ENCODE measurements around the gene WEE2.

The WEE2 gene

DNA sequence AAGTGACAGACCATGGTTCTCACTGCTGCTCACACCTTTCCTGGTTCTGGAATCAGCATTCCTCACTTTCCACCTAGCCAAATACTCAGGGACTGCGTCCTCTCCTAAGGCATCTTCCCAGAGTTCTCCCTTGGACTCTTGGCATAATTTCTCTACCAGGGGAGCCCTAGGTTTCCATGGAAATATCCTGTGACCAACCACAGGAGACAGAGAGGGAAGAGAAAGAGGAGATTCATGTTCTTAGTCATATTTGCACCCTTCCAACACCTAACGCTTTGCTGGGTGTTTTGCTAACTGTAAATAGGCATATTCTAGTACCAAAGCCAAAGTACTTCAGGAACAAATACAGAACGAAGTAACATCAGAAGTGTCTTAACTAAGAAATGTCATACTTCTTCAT is 34.8 kb upstream of the WEE2 start:
- no peak for TF ChIP-seq CTCF (IDR thresholded peaks at IDR 0.05; ENCODE audit: poor library complexity, severe bottlenecking)
- Histone ChIP-seq H3K27me3 (ENCODE audit: insufficient read depth, poor library complexity, severe bottlenecking) (no peaks in the 10 kb centered on the region), H3K4me1 (ENCODE audit: insufficient read depth, poor library complexity, severe bottlenecking) (peaks cover 24% of the 10 kb centered on the region), H3K36me3 (ENCODE audit: low read depth) (peaks cover 20% of the 10 kb centered on the region), H3K4me3 (ENCODE audit: severe bottlenecking) (no peak overlapping the region), H3K9me3 (ENCODE audit: severe bottlenecking) (peaks cover 1% of the 10 kb centered on the region), H3K27ac (ENCODE audit: poor library complexity, severe bottlenecking) (peak overlapping the region; percentile 65)
- ATAC-seq (ENCODE audit: low read depth) (no peak), DNase-seq (ENCODE audit: low spot score) (no peak)

- no peak overlapping the region for H3K4me3 ChIP-seq (ENCODE audit: severe bottlenecking)
- no peak for TF ChIP-seq CTCF (IDR thresholded peaks at IDR 0.05; ENCODE audit: poor library complexity, severe bottlenecking)
- peaks cover 20% of the 10 kb centered on the region for H3K36me3 ChIP-seq (ENCODE audit: low read depth)
- peaks cover 1% of the 10 kb centered on the region for H3K9me3 ChIP-seq (ENCODE audit: severe bottlenecking)
- no peaks in the 10 kb centered on the region for H3K27me3 ChIP-seq (ENCODE audit: insufficient read depth, poor library complexity, severe bottlenecking)
- ATAC-seq (ENCODE audit: low read depth), result peak; percentile 94
- peaks cover 24% of the 10 kb centered on the region for H3K4me1 ChIP-seq (ENCODE audit: insufficient read depth, poor library complexity, severe bottlenecking)
- no peak for DNase-seq (ENCODE audit: low spot score)
- peak overlapping the region; percentile 65 for H3K27ac ChIP-seq (ENCODE audit: poor library complexity, severe bottlenecking)
These were observed 33.9 kb upstream of the WEE2 start for GRCh38 chr7:141674171-141674671.

- DNase-seq (ENCODE audit: low spot score), result no peak
- Histone ChIP-seq H3K27me3 (ENCODE audit: insufficient read depth, poor library complexity, severe bottlenecking) (no peaks in the 10 kb centered on the region), H3K27ac (ENCODE audit: poor library complexity, severe bottlenecking) (peak overlapping the region; percentile 65), H3K36me3 (ENCODE audit: low read depth) (peaks cover 20% of the 10 kb centered on the region), H3K4me1 (ENCODE audit: insufficient read depth, poor library complexity, severe bottlenecking) (peaks cover 24% of the 10 kb centered on the region), H3K4me3 (ENCODE audit: severe bottlenecking) (no peak overlapping the region), H3K9me3 (ENCODE audit: severe bottlenecking) (peaks cover 1% of the 10 kb centered on the region)
- peak; percentile 46 for TF ChIP-seq CTCF (IDR thresholded peaks at IDR 0.05; ENCODE audit: poor library complexity, severe bottlenecking)
- ATAC-seq (ENCODE audit: low read depth), result no peak
These were observed 33.5 kb upstream of the WEE2 start for GRCh38 chr7:141674702-141675101.

GRCh38 chr7:141675436-141676215 is 32.5 kb upstream of the WEE2 start:
- H3K4me3 ChIP-seq (ENCODE audit: severe bottlenecking), result no peak overlapping the region
- H3K9me3 ChIP-seq (ENCODE audit: severe bottlenecking), result peaks cover 1% of the 10 kb centered on the region
- H3K36me3 ChIP-seq (ENCODE audit: low read depth), result peaks cover 19% of the 10 kb centered on the region
- TF ChIP-seq CTCF (IDR thresholded peaks at IDR 0.05; ENCODE audit: poor library complexity, severe bottlenecking), result no peak
- H3K27ac ChIP-seq (ENCODE audit: poor library complexity, severe bottlenecking), result peak overlapping the region; percentile 65
- DNase-seq (ENCODE audit: low spot score) (no peak), ATAC-seq (ENCODE audit: low read depth) (no peak)
- H3K4me1 ChIP-seq (ENCODE audit: insufficient read depth, poor library complexity, severe bottlenecking), result peaks cover 24% of the 10 kb centered on the region
- no peaks in the 10 kb centered on the region for H3K27me3 ChIP-seq (ENCODE audit: insufficient read depth, poor library complexity, severe bottlenecking)

DNA sequence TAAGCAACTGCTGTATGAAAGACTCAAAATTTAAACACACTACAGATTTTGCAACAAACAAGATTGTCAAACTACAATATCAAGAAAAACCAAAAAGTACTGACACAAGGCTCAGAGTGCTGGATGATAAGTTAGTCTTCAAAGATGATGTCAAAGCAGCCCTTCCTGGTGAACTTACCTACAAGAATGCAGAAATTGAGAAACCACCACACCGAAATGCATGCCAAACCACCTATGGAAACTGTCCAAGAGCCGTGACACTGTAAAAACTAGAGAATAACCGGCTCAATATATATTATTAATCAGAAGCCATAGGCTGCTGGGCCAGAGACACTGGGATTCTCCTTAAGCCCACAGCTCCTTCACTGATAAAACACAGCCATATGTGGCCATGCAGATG is 31.5 kb upstream of the WEE2 start:
- TF ChIP-seq CTCF (IDR thresholded peaks at IDR 0.05; ENCODE audit: poor library complexity, severe bottlenecking), result no peak
- Histone ChIP-seq H3K4me3 (ENCODE audit: severe bottlenecking) (no peak overlapping the region), H3K9me3 (ENCODE audit: severe bottlenecking) (peaks cover 1% of the 10 kb centered on the region), H3K36me3 (ENCODE audit: low read depth) (peaks cover 16% of the 10 kb centered on the region; the same call in 1 of the 2 replicates), H3K27ac (ENCODE audit: poor library complexity, severe bottlenecking) (peak overlapping the region; percentile 65), H3K27me3 (ENCODE audit: insufficient read depth, poor library complexity, severe bottlenecking) (no peaks in the 10 kb centered on the region), H3K4me1 (ENCODE audit: insufficient read depth, poor library complexity, severe bottlenecking) (peaks cover 24% of the 10 kb centered on the region)
- no peak for DNase-seq (ENCODE audit: low spot score)
- peak; percentile 72 for ATAC-seq (ENCODE audit: low read depth)
